Stimulated activated effector memory CD8-positive, alpha-beta T cell treated with anti-CD3 and anti-CD28 coated beads, Interleukin-12 subunit alpha, Interleukin-12 subunit beta, amount 100 ng/mL, for 72 hours (primary cell): ENCODE results near the gene PDIA4.

ENCODE experiments used
- ATAC-seq: fragments of 150-1000 bp; cut with Tn5 transposase; 2 replicates; pipeline ENCODE4 v1.10.0; 2021
- DNase-seq, 2 donors: peaks; one replicate each; pipeline ENCODE4 v3.0.0; 2021 to 2022; ENCODE audit warnings: low spot score in 2 of 2
- H3K27ac Mint-ChIP-seq: one replicate; pipeline ENCODE4 v1.8.0; 2022; ENCODE audit warnings: mild to moderate bottlenecking, mixed read lengths
- H3K36me3 Mint-ChIP-seq: one replicate; pipeline ENCODE4 v1.8.0; 2022; ENCODE audit warnings: mild to moderate bottlenecking, mixed read lengths
- H3K4me1 Mint-ChIP-seq: one replicate; pipeline ENCODE4 v1.8.0; 2022; ENCODE audit warnings: mixed read lengths
- H3K4me3 Mint-ChIP-seq: one replicate; pipeline ENCODE4 v1.8.0; 2022; ENCODE audit warnings: mild to moderate bottlenecking, mixed read lengths
- H3K9me3 Mint-ChIP-seq: one replicate; pipeline ENCODE4 v1.8.0; 2022; ENCODE audit warnings: mixed read lengths

PDIA4 gene

DNA sequence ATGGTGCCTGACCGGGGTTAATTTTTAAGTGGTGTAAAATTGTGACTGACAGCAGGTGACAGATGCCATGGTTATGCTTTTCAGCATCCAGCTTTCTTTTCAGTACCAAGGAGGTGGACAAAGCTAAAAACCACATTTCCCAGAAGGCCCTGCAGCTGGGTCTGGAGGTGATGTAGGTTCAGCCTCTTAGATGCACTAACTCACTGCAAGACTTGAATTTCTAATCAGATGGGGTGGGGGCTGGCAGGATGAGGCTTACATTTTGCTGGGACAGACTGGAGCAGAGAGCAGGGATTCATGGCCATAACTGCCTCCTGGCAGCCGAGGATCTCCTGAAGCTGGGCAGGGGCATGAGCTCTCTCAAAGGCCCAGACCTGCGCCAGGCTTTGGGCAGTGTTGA, 52.4 kb downstream of the PDIA4 start:
- H3K27ac Mint-ChIP-seq, result no peak overlapping the region
- peaks cover under 1% of the 10 kb centered on the region for H3K9me3 Mint-ChIP-seq
- ATAC-seq (no peak), DNase-seq (no peak)
- no peaks in the 10 kb centered on the region for H3K36me3 Mint-ChIP-seq
- peaks cover 5% of the 10 kb centered on the region for H3K4me1 Mint-ChIP-seq
- no peak overlapping the region for H3K4me3 Mint-ChIP-seq

DNA sequence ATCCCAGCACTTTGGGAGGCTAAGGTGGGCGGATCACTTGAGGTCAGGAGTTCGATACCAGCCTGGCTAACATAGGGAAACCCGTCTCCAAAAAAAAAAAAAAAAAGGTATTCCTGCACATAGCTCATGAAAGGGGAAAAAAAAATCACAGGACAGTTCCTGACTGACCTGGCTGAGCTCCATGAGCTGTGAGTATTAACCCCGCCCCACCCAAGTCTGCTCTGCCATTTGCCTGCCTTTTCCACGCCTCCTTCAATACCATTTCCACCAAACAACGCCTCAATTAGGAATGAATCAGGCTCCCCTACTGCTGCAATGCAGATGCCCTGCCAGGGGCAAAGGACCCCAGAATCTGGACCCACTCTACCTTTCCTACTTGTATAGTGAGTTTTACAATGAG, 55.0 kb downstream of the PDIA4 start:
- H3K4me1 Mint-ChIP-seq, result no peaks in the 10 kb centered on the region
- ATAC-seq (no peak), DNase-seq (no peak)
- no peaks in the 10 kb centered on the region for H3K9me3 Mint-ChIP-seq
- no peak overlapping the region for H3K27ac Mint-ChIP-seq
- no peak overlapping the region for H3K4me3 Mint-ChIP-seq
- H3K36me3 Mint-ChIP-seq, result no peaks in the 10 kb centered on the region

DNA sequence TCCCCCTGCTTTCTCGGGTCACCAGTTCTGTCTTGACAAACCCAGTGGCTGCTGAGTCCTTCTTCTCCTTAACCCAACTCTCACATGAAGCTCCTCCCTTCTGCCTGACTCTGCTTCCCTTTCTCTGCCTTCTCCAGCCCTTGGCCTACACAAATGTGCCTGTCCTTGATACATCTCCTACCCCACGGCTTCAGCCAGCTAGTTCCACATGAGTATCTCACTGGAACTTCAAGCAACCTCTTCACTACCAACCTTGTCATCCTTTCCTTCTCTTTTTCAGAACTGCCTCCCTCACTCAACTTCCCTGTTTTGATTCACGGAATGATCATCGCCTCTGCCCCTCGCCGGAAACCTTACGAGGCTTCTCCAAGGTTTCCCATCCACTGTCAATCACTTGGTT, 55.9 kb downstream of the PDIA4 start:
- no peaks in the 10 kb centered on the region for H3K9me3 Mint-ChIP-seq
- DNase-seq (no peak), ATAC-seq (no peak)
- no peak overlapping the region for H3K27ac Mint-ChIP-seq
- H3K4me3 Mint-ChIP-seq, result no peak overlapping the region
- no peaks in the 10 kb centered on the region for H3K4me1 Mint-ChIP-seq
- H3K36me3 Mint-ChIP-seq, result no peaks in the 10 kb centered on the region

DNA sequence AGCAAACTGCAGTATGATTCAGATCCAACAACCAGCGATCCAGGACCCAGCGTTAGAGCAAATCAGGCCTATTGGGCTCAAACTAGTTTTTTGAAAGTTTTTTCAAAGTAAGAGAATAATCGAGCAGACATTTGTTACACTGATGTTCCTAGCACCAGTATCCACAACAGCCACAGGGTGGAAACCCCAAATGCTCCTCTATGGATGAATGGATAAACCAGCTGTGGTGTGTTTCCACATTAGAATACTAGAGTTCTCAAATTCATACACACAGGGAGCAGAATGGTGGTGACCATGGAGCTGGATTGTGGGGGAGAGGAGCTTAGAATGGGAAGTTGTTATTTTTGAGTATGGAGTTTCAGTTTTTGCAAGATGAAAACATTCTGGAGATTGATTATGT, 60.7 kb downstream of the PDIA4 start:
- peaks cover 16% of the 10 kb centered on the region for H3K36me3 Mint-ChIP-seq
- no peak for ATAC-seq

DNA sequence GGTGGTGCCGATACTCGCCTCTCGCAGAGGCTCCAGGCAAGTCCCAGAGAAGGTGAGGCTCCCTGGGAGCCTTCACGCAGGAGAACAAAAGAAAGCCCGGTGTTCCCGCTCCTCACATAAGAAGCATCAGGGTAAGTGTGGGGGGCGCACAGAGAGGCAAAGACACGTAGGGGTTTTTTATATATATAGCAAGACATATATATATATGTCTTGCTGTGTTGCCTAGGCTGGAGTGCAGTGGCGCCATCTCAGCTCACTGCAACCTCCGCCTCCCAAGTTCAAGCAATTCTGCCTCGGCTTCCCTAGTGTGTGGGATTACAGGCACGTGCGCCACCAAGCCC, 61.3 kb downstream of the PDIA4 start:
- H3K36me3 Mint-ChIP-seq, result peaks cover 21% of the 10 kb centered on the region
- H3K4me3 Mint-ChIP-seq, result peak overlapping the region; percentile 76
- H3K9me3 Mint-ChIP-seq, result no peaks in the 10 kb centered on the region
- peaks cover 26% of the 10 kb centered on the region for H3K4me1 Mint-ChIP-seq
- peak; percentile 9 for ATAC-seq
- no peak for DNase-seq
- peak overlapping the region; percentile 76 for H3K27ac Mint-ChIP-seq

More for the DNA sequence above, 60.7 kb downstream of the PDIA4 start:
- H3K4me1 Mint-ChIP-seq, result peaks cover 23% of the 10 kb centered on the region
- H3K4me3 Mint-ChIP-seq, result no peak overlapping the region
- H3K27ac Mint-ChIP-seq, result no peak overlapping the region
- no peak for DNase-seq
- H3K9me3 Mint-ChIP-seq, result no peaks in the 10 kb centered on the region

DNA sequence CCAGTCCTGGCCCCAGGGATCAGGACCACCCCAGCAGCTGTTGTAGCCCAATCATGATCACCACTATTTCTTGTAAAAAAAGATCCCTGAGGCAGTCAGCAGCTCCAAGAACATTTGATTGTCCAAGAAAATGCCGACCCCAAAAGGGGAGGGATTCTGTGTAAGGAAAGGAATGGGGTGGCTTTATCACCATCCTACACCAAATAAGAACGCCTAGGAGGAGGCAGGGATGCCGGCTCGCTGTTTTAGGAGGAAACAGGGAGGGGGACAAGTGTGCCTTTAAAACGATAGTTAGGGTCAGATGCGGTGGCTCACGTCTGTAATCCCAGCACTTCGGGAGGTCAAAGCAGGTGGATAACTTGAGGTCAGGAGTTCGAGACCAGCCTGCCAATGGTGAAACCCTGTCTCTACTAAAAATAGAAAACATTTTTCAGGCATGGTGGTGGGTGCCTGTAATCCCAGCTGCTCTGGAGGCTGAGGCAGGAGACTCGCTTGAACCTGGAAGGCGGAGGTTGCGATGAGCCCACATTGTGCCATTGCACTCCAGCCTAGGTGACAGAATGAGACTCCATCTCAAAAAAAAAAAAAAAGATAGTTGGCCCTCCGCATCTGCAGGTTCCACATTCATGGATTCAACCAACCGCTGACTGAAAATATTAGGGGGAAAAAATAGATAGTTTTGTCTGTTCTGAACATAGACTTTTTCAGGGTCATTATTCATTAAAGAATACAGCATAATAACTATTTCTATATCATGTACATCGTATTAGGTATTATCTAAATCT, 63.6 kb downstream of the PDIA4 start:
- ATAC-seq, result no peak
- DNase-seq, result no peak
- Mint-ChIP-seq H3K4me1 (peaks cover 26% of the 10 kb centered on the region), H3K9me3 (no peaks in the 10 kb centered on the region), H3K36me3 (peaks cover 21% of the 10 kb centered on the region), H3K27ac (peak overlapping the region; percentile 92), H3K4me3 (peak overlapping the region; percentile 68)

GRCh38 chr7:148963583-148964482, 64.5 kb downstream of the PDIA4 start:
- no peak for DNase-seq

DNA sequence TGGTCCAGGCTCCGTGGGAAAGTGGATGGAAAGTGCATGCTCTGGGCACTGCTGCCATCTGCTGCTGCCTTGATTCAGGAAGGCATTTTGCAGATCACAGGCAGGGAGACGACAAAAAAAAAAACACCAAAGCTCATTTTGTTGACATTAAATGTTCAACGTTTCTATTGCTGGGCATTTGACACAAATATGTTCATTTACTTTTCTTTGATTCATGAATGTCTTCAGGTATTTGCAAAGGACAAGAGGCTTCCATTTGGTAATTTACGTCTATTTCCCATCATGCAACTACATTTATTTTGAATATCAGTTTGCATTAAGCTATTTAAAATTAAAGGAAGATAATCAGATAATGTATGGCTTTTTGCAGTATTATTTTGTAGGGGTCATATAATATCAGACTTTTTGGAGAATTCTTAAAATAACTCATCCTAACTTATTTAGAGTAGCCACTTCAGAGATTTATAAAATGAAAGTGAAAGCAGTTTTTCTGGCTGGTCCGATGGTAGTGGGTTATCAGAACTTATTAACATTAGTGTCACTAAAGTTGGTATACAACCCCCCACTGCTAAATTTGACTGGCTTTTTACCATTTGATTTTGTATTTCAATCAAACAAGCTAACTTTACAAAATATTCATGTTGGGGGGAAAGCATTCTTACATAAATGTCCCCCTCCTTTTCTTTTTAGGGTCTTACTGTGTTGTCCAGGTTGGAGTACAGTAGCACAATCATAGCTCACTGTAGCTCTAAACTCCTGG, 65.3 kb downstream of the PDIA4 start:
- Mint-ChIP-seq H3K4me3 (peak overlapping the region; percentile 68), H3K4me1 (peaks cover 26% of the 10 kb centered on the region), H3K27ac (peak overlapping the region; percentile 92), H3K36me3 (peaks cover 21% of the 10 kb centered on the region), H3K9me3 (no peaks in the 10 kb centered on the region)
- DNase-seq (peak; percentile 34 to 76), ATAC-seq (peak; percentile 67)

More at GRCh38 chr7:148963583-148964482, 64.5 kb downstream of the PDIA4 start:
- H3K4me3 Mint-ChIP-seq, result peak overlapping the region; percentile 68
- ATAC-seq, result no peak
- H3K27ac Mint-ChIP-seq, result peak overlapping the region; percentile 92
- no peaks in the 10 kb centered on the region for H3K9me3 Mint-ChIP-seq
- H3K4me1 Mint-ChIP-seq, result peaks cover 26% of the 10 kb centered on the region
- H3K36me3 Mint-ChIP-seq, result peaks cover 21% of the 10 kb centered on the region

GRCh38 chr7:148962440-148962822, 65.9 kb downstream of the PDIA4 start:
- DNase-seq (no peak), ATAC-seq (no peak)
- Mint-ChIP-seq H3K27ac (peak overlapping the region; percentile 92), H3K4me1 (peaks cover 26% of the 10 kb centered on the region), H3K4me3 (peak overlapping the region; percentile 68), H3K36me3 (peaks cover 21% of the 10 kb centered on the region), H3K9me3 (no peaks in the 10 kb centered on the region)

GRCh38 chr7:148959726-148960125, 68.6 kb downstream of the PDIA4 start:
- H3K4me3 Mint-ChIP-seq, result no peak overlapping the region

GRCh38 chr7:148958061-148958460, 70.2 kb downstream of the PDIA4 start:
- H3K4me3 Mint-ChIP-seq, result no peak overlapping the region
- peaks cover 5% of the 10 kb centered on the region for H3K4me1 Mint-ChIP-seq
- H3K27ac Mint-ChIP-seq, result no peak overlapping the region
- ATAC-seq, result no peak
- H3K9me3 Mint-ChIP-seq, result no peaks in the 10 kb centered on the region
- H3K36me3 Mint-ChIP-seq, result peaks cover 9% of the 10 kb centered on the region
- DNase-seq, result no peak

More at GRCh38 chr7:148959726-148960125, 68.6 kb downstream of the PDIA4 start:
- ATAC-seq (no peak), DNase-seq (no peak)
- Mint-ChIP-seq H3K4me1 (peaks cover 18% of the 10 kb centered on the region), H3K27ac (peak overlapping the region; percentile 67), H3K36me3 (peaks cover 21% of the 10 kb centered on the region), H3K9me3 (no peaks in the 10 kb centered on the region)

- H3K4me1 Mint-ChIP-seq, result no peaks in the 10 kb centered on the region
- no peak for DNase-seq
Observed at GRCh38 chr7:148954766-148955165, 73.5 kb downstream of the PDIA4 start.

DNA sequence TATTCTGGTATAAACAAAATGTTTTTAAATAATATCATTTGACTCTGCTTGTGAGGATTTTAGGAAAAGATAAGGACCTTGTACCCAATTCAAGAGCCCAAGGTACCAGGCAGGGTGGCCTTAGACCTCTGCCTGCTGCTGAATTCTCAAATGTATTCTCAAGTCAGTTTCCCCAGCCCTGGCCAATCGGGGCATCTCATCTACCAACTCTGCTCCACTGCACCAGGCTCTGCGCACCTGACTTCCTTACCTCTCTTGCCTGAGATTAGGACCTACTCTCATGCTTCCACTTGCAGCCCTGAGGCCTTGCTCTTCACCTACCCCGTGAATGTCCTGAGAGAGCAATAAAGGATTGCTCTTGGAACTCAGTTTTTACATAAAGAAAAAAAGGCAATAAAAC, 74.6 kb downstream of the PDIA4 start:
- H3K9me3 Mint-ChIP-seq, result no peaks in the 10 kb centered on the region
- no peaks in the 10 kb centered on the region for H3K36me3 Mint-ChIP-seq
- no peak for ATAC-seq
- H3K4me3 Mint-ChIP-seq, result no peak overlapping the region
- DNase-seq, result no peak
- no peak overlapping the region for H3K27ac Mint-ChIP-seq
- H3K4me1 Mint-ChIP-seq, result no peaks in the 10 kb centered on the region

More at GRCh38 chr7:148954766-148955165, 73.5 kb downstream of the PDIA4 start:
- no peak for ATAC-seq
- Mint-ChIP-seq H3K27ac (no peak overlapping the region), H3K9me3 (no peaks in the 10 kb centered on the region), H3K36me3 (no peaks in the 10 kb centered on the region), H3K4me3 (no peak overlapping the region)
